GM21737 (cell line): ENCODE results near the gene NPFFR1.
"Not testable (repeated sequence)": the region's sequence is repeated elsewhere in the genome, so short reads cannot be mapped to it uniquely, and the experiment has no call there.

Experiments
- ATAC-seq: cut with Tn5 transposase; IDR thresholded peaks from one replicate; pipeline ENCODE4 v1.9.1; 2021; ENCODE audit warnings: mild to moderate bottlenecking, moderate library complexity; ENCODE audit not compliant: unreplicated experiment

NPFFR1 gene

DNA sequence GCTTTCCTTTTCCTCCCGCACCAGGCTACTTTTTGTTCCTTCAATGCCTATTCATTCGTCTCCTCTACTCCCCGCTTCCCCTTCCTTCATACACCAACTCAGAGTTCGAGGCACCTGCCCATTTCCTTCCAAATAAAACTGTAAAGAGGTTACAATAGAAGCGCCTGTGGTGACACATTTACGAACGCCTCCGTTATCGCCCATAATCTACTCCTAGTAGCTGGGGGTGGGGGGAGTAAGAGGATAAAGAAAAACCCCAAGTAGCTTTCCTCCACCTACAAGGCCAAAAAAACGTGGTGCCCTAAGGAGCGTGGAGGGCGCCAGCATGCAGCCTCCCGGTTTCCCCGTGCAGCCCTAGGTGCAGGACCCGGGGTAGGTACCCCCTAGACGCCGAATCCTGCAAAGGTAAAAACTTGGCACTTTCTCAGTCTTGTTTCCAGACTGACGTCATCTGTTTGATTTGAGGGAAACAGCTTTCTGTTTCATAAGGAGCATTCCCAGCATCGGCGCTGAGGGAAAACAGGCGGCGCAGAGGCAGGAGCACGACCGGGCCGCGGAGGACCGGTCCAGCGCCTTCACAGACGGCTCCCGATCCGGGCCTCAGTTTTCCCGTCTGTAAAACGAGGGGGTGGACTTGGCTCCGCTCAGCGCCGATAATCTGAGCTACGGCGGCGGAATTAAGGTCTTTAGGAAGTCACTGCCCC is 51.5 kb downstream of the NPFFR1 start:
- ATAC-seq: no peak

GRCh38 chr10:70228491-70228890 is 55.3 kb downstream of the NPFFR1 start:
- ATAC-seq: no peak

DNA sequence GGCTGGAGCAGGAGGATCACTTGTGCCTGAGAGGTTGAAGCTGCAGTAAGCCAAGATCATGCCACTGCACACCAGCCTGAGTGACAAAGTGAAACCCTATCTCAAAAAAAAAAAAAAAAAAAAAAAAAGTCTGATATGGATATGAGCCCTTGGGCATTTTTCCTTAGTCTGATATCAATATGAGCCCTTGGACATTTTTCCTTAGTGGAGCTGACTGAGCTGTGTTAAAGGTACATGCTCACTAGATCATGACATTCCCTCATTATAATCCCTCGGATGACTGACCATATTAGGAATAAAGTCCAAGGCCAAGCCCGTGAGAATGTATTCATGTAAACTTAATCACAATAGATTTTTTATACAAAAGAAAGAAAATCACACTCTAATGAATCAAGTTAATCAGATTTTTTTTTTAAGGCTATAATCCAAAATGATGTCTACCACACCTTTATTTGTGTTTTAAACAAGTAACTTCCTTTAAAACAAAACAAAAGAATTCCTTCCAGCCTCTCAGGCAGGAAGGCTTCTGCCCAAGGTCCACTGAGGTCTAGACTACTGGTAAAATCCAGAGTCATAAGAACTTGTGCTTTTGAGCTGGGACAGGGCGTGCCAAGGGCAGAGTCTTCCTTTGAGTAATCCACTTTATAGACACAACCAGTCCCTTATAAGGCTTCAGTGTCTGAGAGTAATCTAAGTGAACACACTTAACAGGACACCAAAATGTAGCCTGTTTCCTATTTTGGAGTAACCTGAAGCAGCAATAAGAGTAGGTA is 56.1 kb downstream of the NPFFR1 start:
- ATAC-seq: no peak

GRCh38 chr10:70223728-70224127 is 60.1 kb downstream of the NPFFR1 start:
- no peak for ATAC-seq

DNA sequence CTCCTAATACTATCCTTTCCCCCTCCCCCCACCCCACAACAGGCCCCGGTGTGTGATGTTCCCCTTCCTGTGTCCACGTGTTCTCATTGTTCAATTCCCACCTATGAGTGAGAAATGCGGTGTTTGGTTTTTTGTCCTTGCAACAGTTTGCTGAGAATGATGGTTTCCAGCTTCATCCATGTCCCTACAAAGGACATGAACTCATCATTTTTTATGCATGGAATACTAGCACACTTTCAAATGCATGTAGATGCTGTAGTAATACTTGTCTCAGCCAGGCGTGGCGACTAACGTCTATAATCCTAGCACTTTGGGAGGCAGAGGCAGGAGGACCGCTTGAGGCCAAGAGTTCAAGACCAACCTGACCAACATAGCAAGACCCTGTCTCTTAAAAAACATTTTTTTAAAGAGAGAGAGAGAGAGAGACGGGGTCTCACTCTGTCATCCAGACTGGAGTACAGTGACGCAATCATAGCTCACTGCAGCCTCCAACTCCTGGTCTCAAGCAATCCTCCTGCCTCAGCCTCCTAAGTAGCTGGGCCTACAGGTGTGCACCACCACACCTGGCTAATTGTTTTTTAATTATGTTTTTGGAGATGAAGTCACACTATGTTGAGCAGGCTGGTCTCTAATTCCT is 60.9 kb downstream of the NPFFR1 start:
- not testable (repeated sequence) for ATAC-seq

DNA sequence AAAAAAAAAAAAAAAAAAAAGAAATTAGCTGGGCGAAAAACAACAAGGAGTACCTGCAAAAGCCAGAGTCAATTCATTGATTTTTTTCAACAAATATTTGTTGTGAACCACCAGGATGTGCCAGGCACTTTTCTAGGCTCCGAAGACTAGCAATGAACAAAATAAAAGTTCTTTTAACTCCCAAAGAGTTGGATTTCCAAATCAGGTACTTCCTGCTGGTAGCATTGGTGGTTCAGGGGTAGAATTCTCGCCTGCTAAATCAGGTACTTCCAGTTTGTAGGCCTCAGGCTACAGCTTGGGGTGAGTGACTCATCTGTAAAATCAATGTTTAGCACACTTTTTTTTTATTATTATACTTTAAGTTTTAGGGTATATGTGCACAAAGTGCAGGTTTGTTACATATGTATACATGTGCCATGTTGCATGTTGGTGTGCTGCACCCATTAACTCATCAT is 61.4 kb downstream of the NPFFR1 start:
- ATAC-seq: no peak

GRCh38 chr10:70221030-70221429 is 62.8 kb downstream of the NPFFR1 start:
- no peak for ATAC-seq

GRCh38 chr10:70212879-70213278 is 70.9 kb downstream of the NPFFR1 start:
- no peak for ATAC-seq

DNA sequence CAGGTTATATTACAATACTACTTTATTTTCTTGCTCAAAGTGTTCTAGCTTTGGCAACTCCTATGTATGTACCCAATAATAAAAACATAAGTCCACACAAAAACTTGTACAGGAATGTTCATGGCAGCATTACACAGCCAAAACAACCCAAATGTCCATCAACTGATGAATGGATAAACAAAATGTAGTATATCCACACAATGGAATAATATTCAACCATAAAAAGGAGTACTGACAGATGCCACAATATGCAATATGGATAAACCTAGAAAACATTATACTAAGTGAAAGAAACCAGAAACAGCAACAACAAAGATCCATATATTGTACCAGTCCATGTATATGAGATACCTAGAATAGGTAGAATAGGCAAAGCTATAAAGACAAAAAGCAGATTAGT is 71.5 kb downstream of the NPFFR1 start:
- ATAC-seq: no peak

DNA sequence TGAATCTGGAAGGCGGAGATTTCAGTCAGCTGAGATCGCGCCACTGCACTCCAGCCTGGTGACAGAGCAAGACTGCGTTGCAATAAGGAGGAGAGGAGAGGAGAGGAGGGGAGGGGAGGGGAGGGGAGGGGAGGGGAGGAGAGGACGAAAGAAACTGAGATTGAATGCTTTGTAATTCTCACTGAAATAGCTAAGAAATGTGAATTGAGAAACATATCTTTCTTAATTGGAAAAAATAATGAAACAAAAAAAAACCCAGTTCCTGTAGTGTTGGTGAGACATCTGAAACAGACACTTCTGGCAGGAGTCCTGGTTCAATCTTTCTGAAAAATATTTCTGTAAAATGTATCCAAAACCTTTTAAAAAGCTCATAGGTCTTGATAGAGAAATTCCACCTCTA is 77.0 kb downstream of the NPFFR1 start:
- ATAC-seq: no peak

DNA sequence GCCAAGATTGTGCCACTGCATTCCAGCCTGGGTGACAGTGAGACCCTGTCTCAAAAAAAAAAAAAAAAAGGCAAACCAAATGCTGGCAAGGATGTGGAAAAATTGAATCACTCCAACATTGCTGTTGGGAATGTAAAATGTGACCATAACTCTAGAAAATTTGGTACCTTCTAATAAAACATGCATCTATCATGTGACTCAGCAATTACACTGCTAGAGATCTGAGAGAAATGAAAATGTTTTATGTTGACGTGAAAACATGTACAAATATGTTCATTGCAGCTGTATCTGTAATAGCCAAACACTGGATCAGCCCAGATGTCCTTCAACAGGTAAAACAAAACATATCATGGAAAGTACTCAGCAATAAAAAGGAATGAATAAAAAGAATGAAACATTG is 82.7 kb downstream of the NPFFR1 start:
- no peak for ATAC-seq

- ATAC-seq: no peak
Observed at GRCh38 chr10:70198696-70199466, 84.9 kb downstream of the NPFFR1 start.
